ENCODE data around the gene SOCS1. TPM values are rescaled to one million over a fixed set of nuclear protein-coding genes. Genes with fewer than 3 reads are reported as not detected.
"Not testable (repeated sequence)": the region's sequence is repeated elsewhere in the genome, so short reads cannot be mapped to it uniquely, and the experiment has no call there.

The SOCS1 gene
- polyA plus RNA-seq, 1 donor from 2014 or later: not detected

GRCh38 chr16:11300560-11300892 lies 44.5 kb upstream of the SOCS1 start:
- H2AFZ ChIP-seq (ENCODE audit: low read depth, low read length): no peak overlapping the region
- no peaks in the 10 kb centered on the region for H3F3A ChIP-seq (ENCODE audit: insufficient read depth, low read length, poor library complexity, severe bottlenecking)
- TF ChIP-seq, protein P1, sequence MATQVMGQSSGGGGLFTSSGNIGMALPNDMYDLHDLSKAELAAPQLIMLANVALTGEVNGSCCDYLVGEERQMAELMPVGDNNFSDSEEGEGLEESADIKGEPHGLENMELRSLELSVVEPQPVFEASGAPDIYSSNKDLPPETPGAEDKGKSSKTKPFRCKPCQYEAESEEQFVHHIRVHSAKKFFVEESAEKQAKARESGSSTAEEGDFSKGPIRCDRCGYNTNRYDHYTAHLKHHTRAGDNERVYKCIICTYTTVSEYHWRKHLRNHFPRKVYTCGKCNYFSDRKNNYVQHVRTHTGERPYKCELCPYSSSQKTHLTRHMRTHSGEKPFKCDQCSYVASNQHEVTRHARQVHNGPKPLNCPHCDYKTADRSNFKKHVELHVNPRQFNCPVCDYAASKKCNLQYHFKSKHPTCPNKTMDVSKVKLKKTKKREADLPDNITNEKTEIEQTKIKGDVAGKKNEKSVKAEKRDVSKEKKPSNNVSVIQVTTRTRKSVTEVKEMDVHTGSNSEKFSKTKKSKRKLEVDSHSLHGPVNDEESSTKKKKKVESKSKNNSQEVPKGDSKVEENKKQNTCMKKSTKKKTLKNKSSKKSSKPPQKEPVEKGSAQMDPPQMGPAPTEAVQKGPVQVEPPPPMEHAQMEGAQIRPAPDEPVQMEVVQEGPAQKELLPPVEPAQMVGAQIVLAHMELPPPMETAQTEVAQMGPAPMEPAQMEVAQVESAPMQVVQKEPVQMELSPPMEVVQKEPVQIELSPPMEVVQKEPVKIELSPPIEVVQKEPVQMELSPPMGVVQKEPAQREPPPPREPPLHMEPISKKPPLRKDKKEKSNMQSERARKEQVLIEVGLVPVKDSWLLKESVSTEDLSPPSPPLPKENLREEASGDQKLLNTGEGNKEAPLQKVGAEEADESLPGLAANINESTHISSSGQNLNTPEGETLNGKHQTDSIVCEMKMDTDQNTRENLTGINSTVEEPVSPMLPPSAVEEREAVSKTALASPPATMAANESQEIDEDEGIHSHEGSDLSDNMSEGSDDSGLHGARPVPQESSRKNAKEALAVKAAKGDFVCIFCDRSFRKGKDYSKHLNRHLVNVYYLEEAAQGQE (IDR thresholded peaks at IDR 0.05; ENCODE audit: borderline replicate concordance): no peak
- TF ChIP-seq RAD21 (conservative IDR thresholded peaks at IDR 0.05) (no peak), POLR2AphosphoS5 (IDR thresholded peaks at IDR 0.05) (no peak), EZH2 (IDR thresholded peaks at IDR 0.05; ENCODE audit: borderline replicate concordance, insufficient read depth, low read length, poor library complexity, severe bottlenecking) (no peak), SMC3 (conservative IDR thresholded peaks at IDR 0.05; ENCODE audit: poor library complexity) (no peak), TAF1 (IDR thresholded peaks at IDR 0.05; ENCODE audit: low read depth) (no peak), MXI1 (conservative IDR thresholded peaks at IDR 0.05; ENCODE audit: poor library complexity, severe bottlenecking) (no peak), EP300 (conservative IDR thresholded peaks at IDR 0.05; ENCODE audit: poor library complexity, severe bottlenecking) (no peak)
- TF ChIP-seq, protein P2, sequence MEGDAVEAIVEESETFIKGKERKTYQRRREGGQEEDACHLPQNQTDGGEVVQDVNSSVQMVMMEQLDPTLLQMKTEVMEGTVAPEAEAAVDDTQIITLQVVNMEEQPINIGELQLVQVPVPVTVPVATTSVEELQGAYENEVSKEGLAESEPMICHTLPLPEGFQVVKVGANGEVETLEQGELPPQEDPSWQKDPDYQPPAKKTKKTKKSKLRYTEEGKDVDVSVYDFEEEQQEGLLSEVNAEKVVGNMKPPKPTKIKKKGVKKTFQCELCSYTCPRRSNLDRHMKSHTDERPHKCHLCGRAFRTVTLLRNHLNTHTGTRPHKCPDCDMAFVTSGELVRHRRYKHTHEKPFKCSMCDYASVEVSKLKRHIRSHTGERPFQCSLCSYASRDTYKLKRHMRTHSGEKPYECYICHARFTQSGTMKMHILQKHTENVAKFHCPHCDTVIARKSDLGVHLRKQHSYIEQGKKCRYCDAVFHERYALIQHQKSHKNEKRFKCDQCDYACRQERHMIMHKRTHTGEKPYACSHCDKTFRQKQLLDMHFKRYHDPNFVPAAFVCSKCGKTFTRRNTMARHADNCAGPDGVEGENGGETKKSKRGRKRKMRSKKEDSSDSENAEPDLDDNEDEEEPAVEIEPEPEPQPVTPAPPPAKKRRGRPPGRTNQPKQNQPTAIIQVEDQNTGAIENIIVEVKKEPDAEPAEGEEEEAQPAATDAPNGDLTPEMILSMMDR (IDR thresholded peaks at IDR 0.05; ENCODE audit: poor library complexity, severe bottlenecking): no peak
- H4K20me1 ChIP-seq (ENCODE audit: insufficient read depth): no peaks in the 10 kb centered on the region
- H3K4me3 ChIP-seq (ENCODE audit: low read length): no peak overlapping the region
- H3K9me3 ChIP-seq (ENCODE audit: low read length): no peaks in the 10 kb centered on the region
- no peaks in the 10 kb centered on the region for H3K36me3 ChIP-seq (ENCODE audit: insufficient read depth, low read length)
- H3K27me3 ChIP-seq (ENCODE audit: insufficient read depth, low read depth, low read length): no peaks in the 10 kb centered on the region
- H3K79me2 ChIP-seq (replicated peaks; ENCODE audit: insufficient read depth, low read length): no peaks in the 10 kb centered on the region
- no peak overlapping the region for H3K27ac ChIP-seq (ENCODE audit: low read length)
- no peaks in the 10 kb centered on the region for H3K9me2 ChIP-seq (ENCODE audit: insufficient read depth, low read length)
- no peak overlapping the region for H3K9ac ChIP-seq (ENCODE audit: low read length)
- H3K4me2 ChIP-seq (ENCODE audit: low read length): no peak overlapping the region

DNA sequence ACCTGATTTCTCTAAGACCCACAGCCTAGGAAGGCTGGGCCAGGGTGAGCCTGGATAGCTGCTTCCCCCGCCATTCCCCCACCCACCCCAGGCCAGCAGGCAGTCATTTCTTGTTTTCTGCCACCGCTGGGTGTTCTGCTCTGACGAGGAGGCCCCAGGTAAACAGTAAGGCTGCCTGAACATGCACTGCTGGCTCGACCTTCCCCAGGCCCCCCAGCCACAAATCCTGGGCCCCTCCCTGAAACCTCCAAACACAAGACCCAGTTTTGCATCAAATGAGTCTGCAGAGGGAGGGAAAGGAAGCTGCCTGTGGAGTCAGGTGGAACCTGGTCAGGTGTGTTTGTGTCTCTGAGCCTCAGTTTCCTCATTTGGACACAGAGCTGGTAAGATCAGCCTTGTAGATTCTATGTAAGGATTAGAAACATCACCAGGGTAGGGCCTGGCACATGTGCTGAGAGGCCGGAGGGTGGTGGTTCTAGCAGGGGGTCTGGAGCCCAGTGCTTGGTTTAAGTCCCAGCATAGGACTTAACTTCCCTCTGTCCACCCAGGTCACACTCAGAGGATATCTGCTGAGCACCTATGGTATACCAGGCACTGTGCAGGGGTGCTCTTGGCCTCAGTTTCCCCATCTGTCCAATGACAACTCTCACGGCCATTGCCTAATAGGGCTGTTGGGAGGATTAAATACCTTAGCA lies 44.0 kb upstream of the SOCS1 start:
- no peaks in the 10 kb centered on the region for H3K27me3 ChIP-seq (ENCODE audit: insufficient read depth, low read depth, low read length)
- H4K20me1 ChIP-seq (ENCODE audit: insufficient read depth): no peaks in the 10 kb centered on the region
- no peak overlapping the region for H3K4me3 ChIP-seq (ENCODE audit: low read length)
- no peaks in the 10 kb centered on the region for H3K9me3 ChIP-seq (ENCODE audit: low read length)
- H3K27ac ChIP-seq (ENCODE audit: low read length): no peak overlapping the region
- TF ChIP-seq EZH2 (IDR thresholded peaks at IDR 0.05; ENCODE audit: borderline replicate concordance, insufficient read depth, low read length, poor library complexity, severe bottlenecking) (no peak), SMC3 (conservative IDR thresholded peaks at IDR 0.05; ENCODE audit: poor library complexity) (no peak), RAD21 (conservative IDR thresholded peaks at IDR 0.05) (no peak), POLR2AphosphoS5 (IDR thresholded peaks at IDR 0.05) (no peak), EP300 (conservative IDR thresholded peaks at IDR 0.05; ENCODE audit: poor library complexity, severe bottlenecking) (no peak), TAF1 (IDR thresholded peaks at IDR 0.05; ENCODE audit: low read depth) (no peak), MXI1 (conservative IDR thresholded peaks at IDR 0.05; ENCODE audit: poor library complexity, severe bottlenecking) (no peak)
- TF ChIP-seq, protein P2 (IDR thresholded peaks at IDR 0.05; ENCODE audit: poor library complexity, severe bottlenecking): no peak
- TF ChIP-seq, protein P1 (IDR thresholded peaks at IDR 0.05; ENCODE audit: borderline replicate concordance): no peak
- H3K79me2 ChIP-seq (replicated peaks; ENCODE audit: insufficient read depth, low read length): no peaks in the 10 kb centered on the region
- no peak overlapping the region for H2AFZ ChIP-seq (ENCODE audit: low read depth, low read length)
- no peaks in the 10 kb centered on the region for H3F3A ChIP-seq (ENCODE audit: insufficient read depth, low read length, poor library complexity, severe bottlenecking)
- H3K36me3 ChIP-seq (ENCODE audit: insufficient read depth, low read length): no peaks in the 10 kb centered on the region
- no peak overlapping the region for H3K4me2 ChIP-seq (ENCODE audit: low read length)
- H3K9ac ChIP-seq (ENCODE audit: low read length): no peak overlapping the region
- no peaks in the 10 kb centered on the region for H3K9me2 ChIP-seq (ENCODE audit: insufficient read depth, low read length)

DNA sequence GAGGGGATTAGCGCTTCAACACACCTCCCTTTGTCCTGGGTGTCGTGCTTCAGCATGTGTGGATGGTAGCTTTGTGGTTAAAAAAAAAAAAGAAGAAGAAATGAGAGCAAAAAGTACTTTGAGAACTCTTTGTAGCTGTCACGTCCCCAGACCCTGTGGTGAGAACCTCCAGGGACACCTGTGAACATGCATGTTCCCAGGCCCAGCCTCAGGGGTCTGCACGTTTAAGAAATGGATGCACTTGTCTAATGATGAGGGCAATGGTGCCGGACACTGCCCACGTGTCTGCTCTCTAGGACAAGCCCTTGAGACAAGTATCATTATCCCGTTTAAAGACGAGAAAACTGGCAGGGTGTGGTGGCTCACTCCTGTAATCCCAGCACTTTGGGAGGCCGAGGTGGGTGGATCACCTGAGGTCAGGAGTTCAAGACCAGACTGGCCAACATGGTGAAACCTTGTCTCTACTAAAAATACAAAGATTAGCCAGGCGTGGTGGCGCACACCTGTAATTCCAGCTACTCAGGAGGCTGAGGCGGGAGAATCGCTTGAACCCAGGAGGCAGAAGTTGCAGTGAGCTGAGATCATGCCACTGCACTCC lies 43.0 kb upstream of the SOCS1 start:
- H3K36me3 ChIP-seq (ENCODE audit: insufficient read depth, low read length); H2AFZ ChIP-seq (ENCODE audit: low read depth, low read length); H3K9ac ChIP-seq (ENCODE audit: low read length); H4K20me1 ChIP-seq (ENCODE audit: insufficient read depth); H3K27ac ChIP-seq (ENCODE audit: low read length); H3K79me2 ChIP-seq (replicated peaks; ENCODE audit: insufficient read depth, low read length); H3K4me2 ChIP-seq (ENCODE audit: low read length); H3K4me3 ChIP-seq (ENCODE audit: low read length); H3K9me2 ChIP-seq (ENCODE audit: insufficient read depth, low read length); H3K27me3 ChIP-seq (ENCODE audit: insufficient read depth, low read depth, low read length); H3F3A ChIP-seq (ENCODE audit: insufficient read depth, low read length, poor library complexity, severe bottlenecking); H3K9me3 ChIP-seq (ENCODE audit: low read length): not testable (repeated sequence)
